Measurements from ENCODE around the gene ARFGAP3. TPM values are rescaled to one million over a fixed set of nuclear protein-coding genes. Genes with fewer than 3 reads are reported as not detected.

The ARFGAP3 gene
- total and polyA plus RNA-seq, 10 donors = 15.0 to 46.8 (median 40.4) TPM

DNA sequence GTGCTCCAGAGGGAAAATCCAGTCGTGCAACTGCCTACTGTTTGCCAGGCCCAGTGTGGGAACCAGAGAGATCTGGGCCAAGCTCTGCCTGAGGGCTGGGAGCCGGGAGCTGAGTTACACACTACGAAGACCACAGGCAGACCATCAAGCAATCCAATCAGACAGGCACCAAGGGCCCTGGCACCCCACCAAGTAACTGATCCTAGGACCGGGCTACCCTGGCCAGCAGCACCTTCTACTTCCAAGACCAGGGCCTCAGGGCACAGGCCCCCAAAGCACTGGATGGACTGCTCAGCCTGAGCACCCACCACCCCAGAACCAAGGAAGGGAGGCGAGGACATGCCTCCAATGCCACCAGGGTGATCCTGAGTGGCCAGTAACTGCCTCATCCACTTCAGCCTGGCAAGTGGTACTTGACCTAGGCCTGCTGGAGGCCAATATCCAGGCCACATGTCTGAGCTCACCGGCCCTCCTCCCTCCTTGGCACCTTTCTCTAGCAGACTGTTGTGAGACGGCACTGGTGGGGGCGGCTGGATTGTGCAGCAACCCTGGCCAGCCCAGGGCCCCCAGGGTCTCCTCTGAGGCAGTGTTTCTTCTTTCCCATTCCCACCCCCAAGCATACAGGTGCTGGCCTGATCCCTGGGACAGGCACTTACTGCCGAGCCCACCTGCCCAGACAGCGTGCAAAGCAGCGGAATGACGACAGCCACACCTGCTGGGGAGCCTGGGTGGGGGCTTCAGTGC, 20.7 kb upstream of the ARFGAP3 start:
- H3K4me1 ChIP-seq = peaks cover 0 to 6% (median 0%) of the 10 kb centered on the region in 6 donors
- H3K4me3 ChIP-seq = no peak overlapping the region
- no peak overlapping the region for H3K27ac ChIP-seq
- TF ChIP-seq POLR2A (IDR thresholded peaks at IDR 0.05) (no peak), POLR2AphosphoS5 (IDR thresholded peaks at IDR 0.05) (peak in 1 of 3 donors; percentile 25)
- H3K9me3 ChIP-seq = no peaks in the 10 kb centered on the region
- intact Hi-C loops (cut with DNase I; ENCODE audit: low total_unique reads) = no loop called here
- no peaks in the 10 kb centered on the region for H3K27me3 ChIP-seq (replicated peaks in 1 of 7)
- no peak for DNase-seq
- WGBS, 5 donors = 80 to 95% (median 85%) methylated on average over 8 to 12 of the region's 12 CpGs
- peaks cover 0 to 100% (median 94%) of the 10 kb centered on the region in 6 donors for H3K36me3 ChIP-seq

DNA sequence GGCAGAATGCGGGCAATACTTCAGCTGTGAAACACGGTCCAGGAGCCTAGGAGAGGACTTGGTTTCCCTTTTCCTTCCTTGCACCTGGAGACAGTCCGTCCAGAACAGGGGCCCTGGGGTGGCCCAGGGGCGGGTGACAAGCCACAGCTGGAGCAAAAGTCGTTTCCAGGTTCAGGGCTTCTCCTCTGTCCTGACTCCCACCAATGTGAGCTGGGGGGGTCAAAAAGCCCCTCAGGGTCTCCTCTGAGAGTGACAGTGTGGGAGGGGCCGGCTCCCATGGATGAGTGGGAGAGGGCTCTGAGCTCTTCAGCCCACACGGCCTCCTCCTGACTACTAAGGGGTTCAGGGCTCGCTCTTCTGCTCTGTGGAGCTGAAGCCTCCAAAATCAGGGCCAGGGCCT, 20.1 kb upstream of the ARFGAP3 start:
- intact Hi-C loops (cut with DNase I; ENCODE audit: low total_unique reads) = no loop called here
- WGBS, 5 donors = 84 to 93% (median 87%) methylated on average over 5 to 8 of the region's 8 CpGs
- TF ChIP-seq, protein P1, sequence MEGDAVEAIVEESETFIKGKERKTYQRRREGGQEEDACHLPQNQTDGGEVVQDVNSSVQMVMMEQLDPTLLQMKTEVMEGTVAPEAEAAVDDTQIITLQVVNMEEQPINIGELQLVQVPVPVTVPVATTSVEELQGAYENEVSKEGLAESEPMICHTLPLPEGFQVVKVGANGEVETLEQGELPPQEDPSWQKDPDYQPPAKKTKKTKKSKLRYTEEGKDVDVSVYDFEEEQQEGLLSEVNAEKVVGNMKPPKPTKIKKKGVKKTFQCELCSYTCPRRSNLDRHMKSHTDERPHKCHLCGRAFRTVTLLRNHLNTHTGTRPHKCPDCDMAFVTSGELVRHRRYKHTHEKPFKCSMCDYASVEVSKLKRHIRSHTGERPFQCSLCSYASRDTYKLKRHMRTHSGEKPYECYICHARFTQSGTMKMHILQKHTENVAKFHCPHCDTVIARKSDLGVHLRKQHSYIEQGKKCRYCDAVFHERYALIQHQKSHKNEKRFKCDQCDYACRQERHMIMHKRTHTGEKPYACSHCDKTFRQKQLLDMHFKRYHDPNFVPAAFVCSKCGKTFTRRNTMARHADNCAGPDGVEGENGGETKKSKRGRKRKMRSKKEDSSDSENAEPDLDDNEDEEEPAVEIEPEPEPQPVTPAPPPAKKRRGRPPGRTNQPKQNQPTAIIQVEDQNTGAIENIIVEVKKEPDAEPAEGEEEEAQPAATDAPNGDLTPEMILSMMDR (IDR thresholded peaks at IDR 0.05 in 8 of 11, conservative IDR thresholded peaks at IDR 0.05 in 3 of 11) = no peak
- TF ChIP-seq POLR2AphosphoS5 (IDR thresholded peaks at IDR 0.05) (no peak), POLR2A (IDR thresholded peaks at IDR 0.05) (no peak)
- H3K27ac ChIP-seq = no peak overlapping the region
- DNase-seq = no peak
- H3K27me3 ChIP-seq (replicated peaks in 1 of 7) = no peaks in the 10 kb centered on the region
- H3K4me1 ChIP-seq = peaks cover 0 to 5% (median 0%) of the 10 kb centered on the region in 6 donors
- no peak overlapping the region for H3K4me3 ChIP-seq
- H3K9me3 ChIP-seq = no peaks in the 10 kb centered on the region
- peaks cover 0 to 100% (median 95%) of the 10 kb centered on the region in 6 donors for H3K36me3 ChIP-seq

DNA sequence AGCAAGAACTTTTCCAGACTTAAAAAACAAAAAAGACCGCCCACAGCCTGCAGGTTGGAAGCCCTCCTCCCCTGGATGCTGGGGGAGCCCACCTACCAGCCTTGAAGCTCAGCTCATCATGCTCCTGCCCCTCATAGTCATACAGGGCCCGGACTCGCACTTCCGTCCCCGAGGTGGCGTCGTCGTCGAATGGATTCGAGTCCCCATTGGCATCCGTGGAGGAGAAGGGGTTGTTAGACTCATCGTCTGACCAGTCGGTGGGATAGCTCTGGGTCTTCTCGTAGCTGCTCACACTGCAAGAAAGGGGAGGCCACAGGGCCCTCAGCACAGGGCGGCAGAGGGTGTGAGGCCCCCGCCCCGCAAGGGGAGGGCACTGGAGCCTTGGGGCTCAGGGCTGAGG, 19.0 kb upstream of the ARFGAP3 start:
- intact Hi-C loops (cut with DNase I; ENCODE audit: low total_unique reads) = no loop called here
- H3K36me3 ChIP-seq = peaks cover 0 to 100% (median 97%) of the 10 kb centered on the region in 6 donors
- H3K4me1 ChIP-seq = no peaks in the 10 kb centered on the region
- TF ChIP-seq POLR2A (IDR thresholded peaks at IDR 0.05) (no peak), POLR2AphosphoS5 (IDR thresholded peaks at IDR 0.05) (peak in 1 of 3 donors; percentile 56)
- TF ChIP-seq, protein P1 (IDR thresholded peaks at IDR 0.05 in 8 of 11, conservative IDR thresholded peaks at IDR 0.05 in 3 of 11) = no peak
- DNase-seq = no peak
- H3K27me3 ChIP-seq (replicated peaks in 1 of 7) = no peaks in the 10 kb centered on the region
- WGBS, 5 donors = 90 to 95% (median 92%) methylated on average over 10 to 17 of the region's 17 CpGs
- no peaks in the 10 kb centered on the region for H3K9me3 ChIP-seq
- no peak overlapping the region for H3K4me3 ChIP-seq
- H3K27ac ChIP-seq = no peak overlapping the region

DNA sequence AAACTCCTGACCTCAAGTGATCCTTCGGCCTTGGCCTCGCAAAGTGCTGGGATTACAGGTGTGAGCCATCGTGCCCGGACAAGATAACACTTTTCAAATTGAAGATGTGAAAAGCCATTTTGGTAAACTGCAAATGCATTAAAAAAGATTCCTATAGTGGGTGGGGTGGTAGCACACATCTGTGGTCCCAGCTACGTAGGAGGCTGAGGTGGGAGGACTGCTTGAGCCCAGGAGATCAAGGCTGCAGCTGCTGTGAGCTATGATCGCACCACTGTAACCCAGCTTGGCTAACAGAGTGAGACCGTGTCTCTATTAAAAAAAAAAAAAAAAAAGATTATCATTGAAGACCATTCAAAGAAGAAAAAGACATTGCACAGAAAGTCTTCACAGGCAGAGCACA, 16.9 kb upstream of the ARFGAP3 start:
- TF ChIP-seq POLR2A (IDR thresholded peaks at IDR 0.05) (no peak), POLR2AphosphoS5 (IDR thresholded peaks at IDR 0.05) (no peak)
- TF ChIP-seq, protein P1 (IDR thresholded peaks at IDR 0.05 in 8 of 11, conservative IDR thresholded peaks at IDR 0.05 in 3 of 11) = no peak
- H3K27me3 ChIP-seq (replicated peaks in 1 of 7) = no peaks in the 10 kb centered on the region
- no peak overlapping the region for H3K27ac ChIP-seq
- H3K4me3 ChIP-seq = no peak overlapping the region
- peaks cover 0 to 100% (median 91%) of the 10 kb centered on the region in 6 donors for H3K36me3 ChIP-seq
- intact Hi-C loops (cut with DNase I; ENCODE audit: low total_unique reads) = no loop called here
- H3K9me3 ChIP-seq = no peaks in the 10 kb centered on the region
- no peak for DNase-seq
- no peaks in the 10 kb centered on the region for H3K4me1 ChIP-seq
- WGBS, 5 donors = 87 to 93% (median 91%) methylated on average over 7 of the region's 7 CpGs
